K562 (cell line): ENCODE results near the gene TCF12.
A peak's percentile ranks its signal among the peaks of the same experiment; 100 is the strongest.

Experiments used
- ARID3A ChIP-seq: IDR thresholded peaks from 2 replicates; pipeline ENCODE4 v1.6.1; 2012; ENCODE audit warnings: low read depth, low read length, improper control_type of control experiment, borderline replicate concordance
- CTCF ChIP-seq, 3 experiments: IDR thresholded peaks in 2 of 3; conservative IDR thresholded peaks in 1 of 3; 2 replicates each; pipeline ENCODE4 v1.5.1; 2011 to 2012; ENCODE audit warnings: low read length in 3 of 3, mild to moderate bottlenecking in 3 of 3, control low read depth in 2 of 3, improper control_type of control experiment in 1 of 3, inconsistent platforms in 1 of 3, low read depth in 1 of 3, mixed read lengths in 1 of 3, moderate library complexity in 1 of 3; ENCODE audit not compliant: insufficient read depth in 2 of 3
- FOS ChIP-seq: IDR thresholded peaks from 3 replicates; pipeline ENCODE4 v1.6.1; 2011; ENCODE audit not compliant: insufficient read length; ENCODE audit errors: extremely low read depth
- MEIS2 ChIP-seq: fragments of 450-650 bp; IDR thresholded peaks from 2 replicates; pipeline ENCODE4 v1.6.1; 2014; ENCODE audit warnings: mild to moderate bottlenecking; ENCODE audit not compliant: partially characterized antibody
- MIER1 ChIP-seq: fragments of 450-650 bp; IDR thresholded peaks from 2 replicates; pipeline ENCODE4 v1.6.1; 2016; ENCODE audit warnings: antibody characterized with exemption, mild to moderate bottlenecking, low read depth
- PML ChIP-seq: IDR thresholded peaks from 2 replicates; pipeline ENCODE4 v1.6.1; 2012; ENCODE audit warnings: low read length, inconsistent platforms
- ZBTB43 ChIP-seq: sonication (generic); formaldehyde crosslinking; IDR thresholded peaks from 2 replicates; pipeline ENCODE4 v1.8.0; 2023; ENCODE audit warnings: mild to moderate bottlenecking, missing genetic modification reagents
- ZNF695 ChIP-seq: fragments of 450-650 bp; formaldehyde crosslinking; IDR thresholded peaks from 2 replicates; pipeline ENCODE4 v1.4.0; 2020; ENCODE audit warnings: mild to moderate bottlenecking, moderate library complexity
- ZSCAN29 ChIP-seq: fragments of 450-650 bp; IDR thresholded peaks from 2 replicates; pipeline ENCODE4 v1.6.1; 2017

- TF ChIP-seq MEIS2 (peak; percentile 67), ZSCAN29 (no peak), ZBTB43 (CRISPR knock-in tag) (no peak), PML (no peak), FOS (no peak), ZNF695 (CRISPR knock-in tag) (no peak), CTCF (IDR thresholded peaks at IDR 0.05 in 2 of 3, conservative IDR thresholded peaks at IDR 0.05 in 1 of 3; ENCODE audit: insufficient read depth in 2 of 3, low read depth in 1 of 3, low read length in 3 of 3) (no peak), MIER1 (no peak), ARID3A (no peak)
Measured at GRCh38 chr15:56934269-56934668, 15.8 kb downstream of the TCF12 start.
